HG03066 (cell line): ENCODE data around the gene SNAPC2.
"Not testable (repeated sequence)": the region's sequence is repeated elsewhere in the genome, so short reads cannot be mapped to it uniquely, and the experiment has no call there.

Experiments used
- ATAC-seq: cut with Tn5 transposase; IDR thresholded peaks from one replicate; pipeline ENCODE4 v1.9.1; 2021; ENCODE audit warnings: low read depth; ENCODE audit not compliant: unreplicated experiment

Gene SNAPC2

DNA sequence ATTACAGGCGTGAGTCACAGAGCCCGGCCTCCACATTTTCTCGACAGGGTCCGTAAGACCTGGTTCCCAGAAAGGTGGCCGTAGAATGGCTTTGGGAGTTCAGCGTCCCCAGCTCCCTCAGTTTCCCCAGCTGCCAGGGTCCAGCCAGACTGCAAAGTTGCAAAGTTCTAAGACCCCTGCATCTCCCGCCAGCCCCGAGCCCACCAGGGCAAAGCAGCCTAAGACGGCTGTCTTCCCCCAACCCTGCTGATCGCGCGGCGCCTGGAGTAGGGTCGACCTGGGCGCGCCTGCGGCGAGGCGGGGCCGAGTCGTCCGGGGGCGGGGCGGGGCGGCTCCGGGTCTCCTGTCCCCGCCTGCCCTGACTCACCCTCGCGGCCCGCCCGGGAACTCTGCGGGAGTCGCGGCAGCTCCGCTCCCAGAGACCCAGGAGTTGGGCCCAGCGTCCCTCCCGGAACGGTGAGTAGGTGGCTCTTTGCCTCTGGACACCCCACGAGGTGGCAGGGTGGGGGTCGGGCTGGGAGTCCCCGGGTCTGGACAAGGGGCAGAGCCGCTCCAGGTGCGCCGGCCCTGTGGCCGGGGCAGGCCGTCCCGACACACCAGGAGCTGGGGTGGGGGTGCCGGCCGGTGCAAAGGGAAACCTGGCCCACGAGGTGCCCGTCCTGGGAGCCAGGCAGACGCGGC, 31.9 kb upstream of the SNAPC2 start, which contains the start of gene LRRC8E:
TSS of gene LRRC8E (plus strand) at position 366 of the 681 bp plus-strand sequence. CDS start 7,094 bp downstream, outside the sequence.
- ATAC-seq = no peak

- no peak for ATAC-seq
Observed at GRCh38 chr19:7888826-7889217, 31.3 kb upstream of the SNAPC2 start.

GRCh38 chr19:7893362-7894101, 26.6 kb upstream of the SNAPC2 start:
- not testable (repeated sequence) for ATAC-seq

DNA sequence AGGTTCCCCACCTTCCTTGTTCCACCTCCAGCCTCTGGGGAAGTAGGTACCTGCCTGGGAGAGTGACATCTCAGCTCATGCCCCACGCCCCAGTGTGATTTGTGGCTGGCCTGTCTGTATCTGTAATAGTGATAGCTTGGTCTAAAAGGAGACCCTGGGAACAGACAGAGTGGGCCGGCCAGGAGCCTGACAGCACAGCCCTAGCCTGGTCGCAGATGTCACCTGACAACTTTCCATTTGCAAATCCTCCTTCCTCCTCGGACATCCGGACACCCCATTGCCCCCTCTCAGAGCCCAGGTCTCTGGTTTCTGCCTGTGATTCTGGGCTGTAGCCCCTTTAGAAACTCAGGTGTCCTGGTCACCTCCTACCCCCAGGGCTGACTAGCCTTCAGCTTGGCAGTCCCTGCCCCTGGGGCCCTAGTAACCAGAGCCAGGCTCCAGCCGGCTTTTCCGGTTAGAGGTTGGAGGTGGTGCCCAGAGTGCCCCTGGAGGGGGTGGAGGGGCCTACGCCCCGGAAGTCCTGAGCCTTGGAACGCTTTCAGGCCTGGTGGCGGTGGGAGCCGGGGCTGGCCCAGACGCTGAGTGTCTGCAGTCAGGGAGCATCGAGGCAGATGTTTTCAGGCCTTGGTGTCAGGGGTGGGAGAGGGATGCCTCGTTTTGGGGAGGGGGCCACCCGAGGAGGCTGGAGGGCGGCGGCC, 25.4 kb upstream of the SNAPC2 start:
- ATAC-seq = no peak

GRCh38 chr19:7895565-7895964, 24.6 kb upstream of the SNAPC2 start:
- ATAC-seq = no peak

DNA sequence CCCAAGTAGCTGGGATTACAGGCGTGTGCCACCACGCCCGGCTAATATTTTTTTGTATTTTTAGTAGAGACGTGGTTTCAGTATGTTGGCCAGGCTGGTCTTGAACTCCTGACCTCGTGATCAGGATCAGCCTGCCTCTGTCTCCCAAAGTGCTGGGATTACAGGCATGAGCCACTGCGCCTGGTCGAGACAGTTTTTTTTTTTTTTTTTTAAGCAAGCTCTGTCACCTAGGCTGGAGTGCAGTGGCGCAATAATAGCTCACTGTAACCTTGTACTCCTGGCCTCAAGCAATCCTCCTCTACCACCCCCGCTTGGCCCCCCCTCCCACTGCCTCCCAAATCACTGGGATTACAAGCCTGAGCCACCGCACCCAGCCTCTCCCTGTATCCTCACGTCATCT, 22.8 kb upstream of the SNAPC2 start:
- no peak for ATAC-seq

- no peak for ATAC-seq
Observed at GRCh38 chr19:7898967-7899366, 21.2 kb upstream of the SNAPC2 start.

GRCh38 chr19:7899751-7900378, 20.3 kb upstream of the SNAPC2 start:
- ATAC-seq = no peak

DNA sequence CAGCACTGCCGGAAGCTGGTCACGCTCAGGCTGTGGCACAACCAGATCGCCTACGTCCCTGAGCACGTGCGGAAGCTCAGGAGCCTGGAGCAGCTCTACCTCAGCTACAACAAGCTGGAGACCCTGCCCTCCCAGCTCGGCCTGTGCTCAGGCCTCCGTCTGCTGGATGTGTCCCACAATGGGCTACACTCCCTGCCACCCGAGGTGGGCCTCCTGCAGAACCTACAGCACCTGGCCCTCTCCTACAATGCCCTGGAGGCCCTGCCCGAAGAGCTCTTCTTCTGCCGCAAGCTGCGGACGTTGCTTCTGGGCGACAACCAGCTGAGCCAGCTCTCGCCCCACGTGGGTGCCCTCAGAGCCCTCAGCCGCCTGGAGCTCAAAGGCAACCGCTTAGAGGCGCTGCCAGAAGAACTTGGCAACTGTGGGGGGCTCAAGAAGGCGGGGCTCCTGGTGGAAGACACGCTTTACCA, 19.7 kb upstream of the SNAPC2 start:
- no peak for ATAC-seq

GRCh38 chr19:7900931-7901330, 19.2 kb upstream of the SNAPC2 start:
- no peak for ATAC-seq

DNA sequence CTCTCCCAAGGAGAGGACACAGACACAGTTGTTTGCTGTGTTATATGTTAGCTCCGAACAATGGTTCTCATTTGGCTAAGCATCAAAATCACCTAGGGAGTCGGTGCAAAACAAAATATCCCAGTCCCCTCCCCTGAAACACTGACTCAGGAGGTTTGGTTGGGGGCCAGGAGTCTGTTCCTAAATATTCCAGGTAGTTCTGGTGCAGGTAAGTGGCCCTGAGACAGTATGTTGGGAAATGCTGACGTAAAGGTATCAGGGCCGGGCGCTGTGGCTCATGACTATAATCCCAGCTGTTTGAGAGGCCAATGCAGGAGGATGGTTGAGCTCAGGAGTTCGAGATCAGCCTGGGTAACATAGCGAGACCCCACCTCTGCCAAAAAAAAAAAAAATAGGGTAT, 18.8 kb upstream of the SNAPC2 start:
- ATAC-seq = no peak

- ATAC-seq = no peak
Observed at GRCh38 chr19:7902796-7903243, 17.3 kb upstream of the SNAPC2 start.

GRCh38 chr19:7903244-7904073, 16.7 kb upstream of the SNAPC2 start, which contains the start of gene MAP2K7:
Gene MAP2K7, plus strand, starts transcription at chr19:7903877. Its CDS starts 68 bp downstream, at chr19:7903945.
- peak; percentile 74 for ATAC-seq

- ATAC-seq = peak; percentile 32
Observed at GRCh38 chr19:7904074-7905020, 15.8 kb upstream of the SNAPC2 start.

GRCh38 chr19:7905268-7905667, 14.9 kb upstream of the SNAPC2 start:
- no peak for ATAC-seq

GRCh38 chr19:7905859-7906258, 14.3 kb upstream of the SNAPC2 start:
- no peak for ATAC-seq

- ATAC-seq = no peak
Observed at GRCh38 chr19:7907122-7907521, 13.0 kb upstream of the SNAPC2 start.

DNA sequence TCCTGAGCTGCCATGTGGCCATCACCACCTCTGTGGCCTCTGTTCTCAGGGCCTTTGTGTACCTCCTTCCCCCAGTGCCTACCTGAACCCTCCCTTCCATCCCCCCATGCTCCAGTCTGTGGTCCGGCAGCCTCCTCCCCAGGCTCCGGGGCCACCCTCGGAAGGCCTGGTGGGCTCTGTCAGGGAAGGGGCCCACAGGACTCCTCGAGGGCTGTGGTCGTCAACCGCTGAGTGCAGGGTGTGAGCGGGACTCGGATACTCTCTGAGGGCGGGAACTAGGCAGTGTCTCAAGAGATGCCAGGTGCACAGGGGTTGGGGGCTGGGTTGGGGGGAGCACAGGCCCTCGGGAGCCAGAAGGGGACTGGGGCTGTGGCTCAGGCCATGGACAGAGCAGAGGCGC, 12.6 kb upstream of the SNAPC2 start:
- ATAC-seq = no peak
